ENCODE measurements around the gene CPNE8. TPM values are rescaled to one million over a fixed set of nuclear protein-coding genes. Genes with fewer than 3 reads are reported as not detected.

The CPNE8 gene
- polyA plus RNA-seq, 2 of the 4 experiments (the other 2 are of a cell fraction): 8.0 to 30.1 TPM

- Histone ChIP-seq H3K4me3 (no peak overlapping the region), H3K9me3 (no peaks in the 10 kb centered on the region), H3K4me1 (peaks cover 5% of the 10 kb centered on the region; the same call in 1 of the 3 replicates), H3K4me2 (no peak overlapping the region), H3K27ac (no peak overlapping the region)
- no peak for ATAC-seq
- 0% methylated on average over 1 of the region's 1 CpG for WGBS (ENCODE audit: missing lambda C conversion rate)
- no peak for DNase-seq (ENCODE audit: low read depth in 1 of 2, low spot score in 1 of 2)
- TF ChIP-seq MAX (IDR thresholded peaks at IDR 0.05) (no peak), HOXA7 (CRISPR knock-in tag; IDR thresholded peaks at IDR 0.05) (no peak), PBX3 (IDR thresholded peaks at IDR 0.05) (no peak), RFX5 (IDR thresholded peaks at IDR 0.05) (no peak), HOXB13 (CRISPR knock-in tag; IDR thresholded peaks at IDR 0.05; ENCODE audit: low read depth) (no peak), E2F6 (IDR thresholded peaks at IDR 0.05; ENCODE audit: borderline replicate concordance, low read depth) (no peak), BHLHE40 (IDR thresholded peaks at IDR 0.05; ENCODE audit: low read depth, low read length) (no peak), BCL3 (IDR thresholded peaks at IDR 0.05) (no peak), SMC3 (IDR thresholded peaks at IDR 0.05) (no peak), ZNF302 (CRISPR knock-in tag; IDR thresholded peaks at IDR 0.05) (no peak)
- no peak for FAIRE-seq
- POLR2A ChIA-PET: no interaction called here
- CTCF ChIA-PET: no interaction called here
Measured at GRCh38 chr12:38926501-38926900, 21.1 kb upstream of the CPNE8 start.

GRCh38 chr12:38921025-38921677, 15.8 kb upstream of the CPNE8 start:
- CTCF ChIA-PET: interaction anchor here (0.6 to 2.5 kb wide), 26 partner anchors 10 to 357 kb away, joined by 3 to 42 read pairs (median 5); partner anchors contain the start of gene CPNE8
- FAIRE-seq: no peak
- POLR2A ChIA-PET: no interaction called here
- WGBS (ENCODE audit: missing lambda C conversion rate): 2% methylated on average over 2 of the region's 2 CpGs
- H3K27ac ChIP-seq: no peak overlapping the region
- no peaks in the 10 kb centered on the region for H3K4me1 ChIP-seq
- no peak overlapping the region for H3K4me3 ChIP-seq
- DNase-seq (ENCODE audit: low read depth in 1 of 2, low spot score in 1 of 2): peak; percentile 37 to 83
- ATAC-seq: peak; percentile 97
- TF ChIP-seq RAD21 (conservative IDR thresholded peaks at IDR 0.05 in 1 of 2, IDR thresholded peaks at IDR 0.05 in 1 of 2) (peak; percentile 67 to 73), BCL3 (IDR thresholded peaks at IDR 0.05) (no peak), EHMT2 (IDR thresholded peaks at IDR 0.05; ENCODE audit: low read depth) (no peak), TP53 (CRISPR knock-in tag; IDR thresholded peaks at IDR 0.05) (no peak), SMC3 (IDR thresholded peaks at IDR 0.05) (peak; percentile 81), CTCF (IDR thresholded peaks at IDR 0.05) (peak; percentile 79), HES2 (IDR thresholded peaks at IDR 0.05) (no peak)
- no peaks in the 10 kb centered on the region for H3K9me3 ChIP-seq
- H3K4me2 ChIP-seq: no peak overlapping the region
